MM.1S (cell line): Measurements from ENCODE around the gene CLK1.

Experiments used
- DNase-seq: peaks from one replicate; pipeline ENCODE4 v3.0.0-alpha.2; 2015
- H2AFZ ChIP-seq: fragments of 300-600 bp; sonication (generic); 2 replicates; pipeline ENCODE4 v1.6.0; 2016; ENCODE audit warnings: antibody characterized with exemption, low read length
- H3F3A ChIP-seq: fragments of 300-600 bp; sonication (generic); 2 replicates; pipeline ENCODE4 v1.6.1; 2016; ENCODE audit warnings: mild to moderate bottlenecking, antibody characterized with exemption, low read length, moderate library complexity, mixed read lengths; ENCODE audit not compliant: insufficient read depth
- H3K27ac ChIP-seq: fragments of 300-600 bp; sonication (generic); 2 replicates; pipeline ENCODE4 v1.5.1; 2016; ENCODE audit warnings: mild to moderate bottlenecking, low read length
- H3K27me3 ChIP-seq: fragments of 300-600 bp; sonication (generic); replicated peaks from 2 replicates; pipeline ENCODE4 v1.6.0; 2016; ENCODE audit warnings: low read length; ENCODE audit not compliant: insufficient read depth
- H3K36me3 ChIP-seq: fragments of 300-600 bp; sonication (generic); replicated peaks from 2 replicates; pipeline ENCODE4 v1.6.1; 2016; ENCODE audit warnings: mild to moderate bottlenecking, low read length, mixed read lengths; ENCODE audit not compliant: insufficient read depth
- H3K4me1 ChIP-seq: fragments of 300-600 bp; sonication (generic); 2 replicates; pipeline ENCODE4 v1.6.1; 2016; ENCODE audit warnings: low read length, mixed read lengths
- H3K4me2 ChIP-seq: fragments of 300-600 bp; sonication (generic); 2 replicates; pipeline ENCODE4 v1.6.0; 2016; ENCODE audit warnings: low read depth, low read length
- H3K4me3 ChIP-seq: fragments of 300-600 bp; sonication (generic); 2 replicates; pipeline ENCODE4 v1.5.1; 2016; ENCODE audit warnings: low read length, mixed read lengths
- H3K79me2 ChIP-seq: fragments of 300-600 bp; sonication (generic); 2 replicates; pipeline ENCODE4 v1.6.1; 2016; ENCODE audit warnings: mixed run types, low read length, mixed read lengths
- H3K9ac ChIP-seq: fragments of 300-600 bp; sonication (generic); 2 replicates; pipeline ENCODE4 v1.6.1; 2016; ENCODE audit warnings: low read length, mixed read lengths
- H3K9me2 ChIP-seq: fragments of 300-600 bp; sonication (generic); replicated peaks from 2 replicates; pipeline ENCODE4 v1.6.1; 2016; ENCODE audit warnings: mild to moderate bottlenecking, low read length, mixed read lengths; ENCODE audit not compliant: insufficient read depth
- H3K9me3 ChIP-seq: fragments of 300-600 bp; sonication (generic); replicated peaks from 2 replicates; pipeline ENCODE4 v1.6.1; 2016; ENCODE audit warnings: mild to moderate bottlenecking, low read length, mixed read lengths; ENCODE audit not compliant: insufficient read depth
- H4K20me1 ChIP-seq: fragments of 300-600 bp; sonication (generic); 2 replicates; pipeline ENCODE4 v1.6.1; 2016; ENCODE audit warnings: mild to moderate bottlenecking, low read length, moderate library complexity, mixed read lengths; ENCODE audit not compliant: insufficient read depth
- CTCF ChIP-seq: fragments of 300-600 bp; sonication (generic); IDR thresholded peaks from 2 replicates; pipeline ENCODE4 v1.5.1; 2016; ENCODE audit warnings: antibody characterized with exemption, low read length, mixed read lengths
- EZH2 ChIP-seq: fragments of 300-600 bp; sonication (generic); optimal IDR thresholded peaks from 2 replicates; pipeline ENCODE3; 2017; ENCODE audit warnings: low read depth, mild to moderate bottlenecking, antibody characterized with exemption, low read length, mixed read lengths
- EZH2phosphoT487 ChIP-seq: fragments of 300-600 bp; sonication (generic); IDR thresholded peaks from 2 replicates; pipeline ENCODE4 v1.6.1; 2018; ENCODE audit warnings: antibody characterized with exemption, low read length

Gene CLK1

GRCh38 chr2:200847939-200848338 lies 16.5 kb downstream of the CLK1 start:
- Histone ChIP-seq H3K4me1 (no peaks in the 10 kb centered on the region), H2AFZ (no peak overlapping the region), H3K4me3 (no peak overlapping the region), H3K36me3 (peaks cover 8% of the 10 kb centered on the region; the same call in 1 of the 2 replicates), H3K9ac (no peak overlapping the region), H3F3A (peaks cover 26% of the 10 kb centered on the region), H4K20me1 (no peaks in the 10 kb centered on the region), H3K9me2 (no peaks in the 10 kb centered on the region), H3K27ac (no peak overlapping the region), H3K79me2 (no peaks in the 10 kb centered on the region), H3K27me3 (no peaks in the 10 kb centered on the region), H3K9me3 (no peaks in the 10 kb centered on the region), H3K4me2 (no peak overlapping the region)
- no peak for DNase-seq
- TF ChIP-seq CTCF: no peak
- no peak for TF ChIP-seq EZH2
- no peak for TF ChIP-seq EZH2phosphoT487

GRCh38 chr2:200847269-200847668 lies 17.2 kb downstream of the CLK1 start:
- H3K9ac ChIP-seq: no peak overlapping the region
- H2AFZ ChIP-seq: no peak overlapping the region
- no peak overlapping the region for H3K27ac ChIP-seq
- H3K4me2 ChIP-seq: no peak overlapping the region
- H3K79me2 ChIP-seq: no peaks in the 10 kb centered on the region
- DNase-seq: no peak
- TF ChIP-seq CTCF (no peak), EZH2phosphoT487 (no peak), EZH2 (no peak)
- no peaks in the 10 kb centered on the region for H3K27me3 ChIP-seq
- no peaks in the 10 kb centered on the region for H4K20me1 ChIP-seq
- H3F3A ChIP-seq: peaks cover 19% of the 10 kb centered on the region
- H3K4me3 ChIP-seq: no peak overlapping the region
- no peaks in the 10 kb centered on the region for H3K9me2 ChIP-seq
- H3K4me1 ChIP-seq: no peaks in the 10 kb centered on the region
- H3K36me3 ChIP-seq: 0 out of 2 replicates have a peak, but pooled peaks cover 2% of the 10 kb centered on the region
- H3K9me3 ChIP-seq: no peaks in the 10 kb centered on the region

GRCh38 chr2:200845669-200846325 lies 18.7 kb downstream of the CLK1 start:
- TF ChIP-seq EZH2phosphoT487 (no peak), EZH2 (no peak), CTCF (no peak)
- Histone ChIP-seq H2AFZ (no peak overlapping the region), H3K27me3 (no peaks in the 10 kb centered on the region), H3K4me2 (no peak overlapping the region), H3K4me3 (no peak overlapping the region), H3K9me3 (no peaks in the 10 kb centered on the region), H4K20me1 (no peaks in the 10 kb centered on the region), H3K27ac (no peak overlapping the region), H3K79me2 (no peaks in the 10 kb centered on the region), H3F3A (peaks cover 5% of the 10 kb centered on the region; the same call in 1 of the 2 replicates), H3K4me1 (no peaks in the 10 kb centered on the region), H3K9me2 (no peaks in the 10 kb centered on the region), H3K36me3 (no peaks in the 10 kb centered on the region), H3K9ac (no peak overlapping the region)
- DNase-seq: no peak
